Gastrocnemius medialis (tissue), 4 donors: ENCODE data around the gene ARHGEF37. TPM values are rescaled to one million over a fixed set of nuclear protein-coding genes. Genes with fewer than 3 reads are reported as not detected.

Source experiments
- ATAC-seq, 2 donors: fragments of 150-250 bp; one replicate each; pipeline ENCODE4 v1.9.1; 2016
- DNase-seq, 2 donors: peaks; one replicate each; pipeline ENCODE4 v3.0.0-alpha.2; 2019
- H3K27ac ChIP-seq, 4 donors: fragments of 200-600 bp; sonication (generic); 1 replicate in 1 of 4; 2 replicates in 3 of 4; pipeline ENCODE4 v1.5.1; 2016 to 2018; ENCODE audit warnings: mild to moderate bottlenecking in 2 of 4, moderate library complexity in 1 of 4
- H3K27me3 ChIP-seq, 3 donors: fragments of 200-600 bp; sonication (generic) in 2 of 3; 1 replicate in 1 of 3; 2 replicates in 2 of 3; pipeline versions ENCODE4 v1.5.1 to v1.6.0; 2016 to 2019; ENCODE audit warnings: mild to moderate bottlenecking in 1 of 3, moderate library complexity in 1 of 3
- H3K36me3 ChIP-seq, 2 donors: fragments of 200-600 bp; sonication (generic) in 1 of 2; one replicate each; pipeline ENCODE4 v1.5.1; 2017 to 2018
- H3K4me1 ChIP-seq, 2 donors: fragments of 200-600 bp; sonication (generic) in 1 of 2; one replicate each; pipeline ENCODE4 v1.5.1; 2016 to 2017; ENCODE audit warnings: mild to moderate bottlenecking in 2 of 2
- H3K4me3 ChIP-seq, 4 donors: fragments of 200-600 bp; sonication (generic) in 3 of 4; 1 replicate in 1 of 4; 2 replicates in 3 of 4; pipeline ENCODE4 v1.5.1; 2016 to 2019; ENCODE audit warnings: mild to moderate bottlenecking in 2 of 4
- H3K9me3 ChIP-seq, 3 donors: fragments of 200-600 bp; sonication (generic) in 2 of 3; 1 replicate in 1 of 3; 2 replicates in 2 of 3; pipeline ENCODE4 v1.5.1; 2016 to 2019
- CTCF ChIP-seq, 5 experiments: fragments of 450-650 bp in 3 of 5; fragments of 200-600 bp in 2 of 5; sonication (generic) in 2 of 5; IDR thresholded peaks in 4 of 5; conservative IDR thresholded peaks in 1 of 5; 1 replicate in 4 of 5; 2 replicates in 1 of 5; pipeline ENCODE4 v1.5.1; 2016 to 2019; ENCODE audit warnings: antibody characterized with exemption in 5 of 5, mild to moderate bottlenecking in 3 of 5, moderate library complexity in 3 of 5
- POLR2A ChIP-seq, 2 donors: fragments of 450-650 bp; IDR thresholded peaks; one replicate each; pipeline ENCODE4 v1.6.1; 2017; ENCODE audit warnings: antibody characterized with exemption in 2 of 2, mild to moderate bottlenecking in 2 of 2, moderate library complexity in 2 of 2
- in situ Hi-C, 4 donors: fragments of 200-750 bp; cut with MboI; loops; one replicate each; pipeline versions ENCODE4 v1.15.0 to v1.8.0; 2017; ENCODE audit warnings: low sequenced_read_pairs in 4 of 4
- intact Hi-C: fragments of 100-400 bp; cut with DNase I; formaldehyde crosslinking; loops from one replicate; pipeline ENCODE4 v1.15.1; 2023; ENCODE audit warnings: low total_unique reads
- total RNA-seq, 4 donors: library from RNA; depleted of rRNA; stranded (reverse); fragments of >200 nt; gene quantifications; one replicate each; pipeline versions ENCODE4 v1.1.0 to v1.2.3, GENCODE V29; 2016

Gene ARHGEF37
- total RNA-seq, 4 donors from 2014 or later = 9.5 to 28.6 (median 21.0) TPM

- H3K27me3 ChIP-seq = no peaks in the 10 kb centered on the region
- in situ Hi-C loops = no loop called here
- ATAC-seq (no peak), DNase-seq (no peak)
- peaks cover 11 to 20% of the 10 kb centered on the region in 2 donors for H3K4me1 ChIP-seq
- no peaks in the 10 kb centered on the region for H3K9me3 ChIP-seq
- no peak overlapping the region for H3K4me3 ChIP-seq
- no peaks in the 10 kb centered on the region for H3K36me3 ChIP-seq
- TF ChIP-seq POLR2A (IDR thresholded peaks at IDR 0.05) (no peak), CTCF (IDR thresholded peaks at IDR 0.05 in 4 of 5, conservative IDR thresholded peaks at IDR 0.05 in 1 of 5) (no peak)
- intact Hi-C loops = no loop called here
- H3K27ac ChIP-seq = no peak overlapping the region
These were observed 77.0 kb downstream of the ARHGEF37 start for GRCh38 chr5:149658299-149658698.

DNA sequence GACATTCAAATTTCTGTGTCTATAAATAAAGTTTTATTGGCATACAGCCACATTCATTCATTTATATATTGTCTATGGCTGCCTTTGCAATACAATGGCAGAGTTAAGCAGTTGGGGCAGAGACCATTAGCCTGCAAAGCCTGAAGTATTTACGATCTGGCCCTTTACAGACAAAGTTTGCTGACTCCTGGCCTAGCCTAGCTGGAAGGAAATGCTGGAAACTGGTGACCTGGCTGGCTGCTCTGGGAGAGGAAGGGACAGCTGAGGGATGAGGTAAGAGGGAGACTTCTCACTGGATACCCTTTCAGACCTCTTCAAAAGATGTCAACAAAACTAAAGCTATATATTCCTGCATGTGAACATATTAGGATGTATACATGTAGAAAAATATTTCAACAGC lies 82.8 kb downstream of the ARHGEF37 start:
- Histone ChIP-seq H3K27me3 (no peaks in the 10 kb centered on the region), H3K4me1 (peaks cover 22 to 29% of the 10 kb centered on the region in 2 donors), H3K9me3 (no peaks in the 10 kb centered on the region), H3K36me3 (no peaks in the 10 kb centered on the region), H3K4me3 (no peak overlapping the region), H3K27ac (peak overlapping the region; percentile 42 to 77 (median 62))
- intact Hi-C loops = no loop called here
- in situ Hi-C loops = loop anchor here (10.0 kb wide), 1 partner anchor 161 kb away; no protein-coding TSS in a partner anchor
- DNase-seq = peak in 1 of 2 donors; percentile 66
- TF ChIP-seq POLR2A (IDR thresholded peaks at IDR 0.05) = no peak
- no peak for TF ChIP-seq CTCF (IDR thresholded peaks at IDR 0.05 in 4 of 5, conservative IDR thresholded peaks at IDR 0.05 in 1 of 5)
- peak; percentile 79 to 86 for ATAC-seq

DNA sequence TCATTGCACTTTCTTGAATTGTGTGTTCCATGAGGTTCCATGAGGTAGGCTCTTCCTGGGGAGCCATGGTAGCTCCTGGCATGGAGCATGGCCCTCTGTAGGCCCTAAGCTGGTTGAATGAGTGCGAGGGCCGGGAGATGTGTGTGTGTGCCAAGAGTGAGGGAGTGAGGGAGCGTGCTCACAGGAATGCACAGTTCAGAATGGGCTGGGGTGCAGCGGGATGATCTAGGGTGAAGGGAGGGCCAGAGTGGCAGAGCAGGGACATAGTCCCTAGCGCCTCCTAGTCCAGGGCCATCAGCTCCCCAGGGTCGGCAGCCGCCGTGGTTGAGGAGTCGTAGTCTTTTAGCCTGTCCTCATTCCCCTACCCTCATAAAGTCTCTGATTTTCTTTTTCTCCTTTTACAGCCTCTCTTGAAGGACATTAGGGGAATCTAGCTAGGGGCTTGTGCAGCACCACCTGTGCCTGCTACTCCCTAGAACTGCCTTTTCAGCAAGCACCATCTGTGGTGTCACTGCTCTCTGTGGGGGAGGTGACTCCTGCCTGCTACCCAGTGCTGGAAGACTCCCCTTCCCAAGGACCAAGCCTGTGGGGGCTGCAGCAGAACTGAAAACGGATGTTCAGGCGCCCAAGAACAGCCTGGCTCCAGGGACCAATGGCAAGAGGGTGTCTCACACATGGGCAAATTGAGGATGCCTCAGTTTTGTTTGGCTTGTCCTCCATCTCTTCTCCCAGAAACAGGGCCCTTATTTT lies 83.5 kb downstream of the ARHGEF37 start:
- no peak for TF ChIP-seq CTCF (IDR thresholded peaks at IDR 0.05 in 4 of 5, conservative IDR thresholded peaks at IDR 0.05 in 1 of 5)
- TF ChIP-seq POLR2A (IDR thresholded peaks at IDR 0.05) = no peak
- H3K27ac ChIP-seq = peak overlapping the region; percentile 42 to 77 (median 62)
- H3K27me3 ChIP-seq = no peaks in the 10 kb centered on the region
- no peaks in the 10 kb centered on the region for H3K9me3 ChIP-seq
- no peak overlapping the region for H3K4me3 ChIP-seq
- in situ Hi-C loops (loop anchor here (10.0 kb wide), 1 partner anchor 160 kb away; no protein-coding TSS in a partner anchor), intact Hi-C loops (no loop called here)
- DNase-seq (no peak), ATAC-seq (no peak)
- peaks cover 19 to 29% of the 10 kb centered on the region in 2 donors for H3K4me1 ChIP-seq
- no peaks in the 10 kb centered on the region for H3K36me3 ChIP-seq

DNA sequence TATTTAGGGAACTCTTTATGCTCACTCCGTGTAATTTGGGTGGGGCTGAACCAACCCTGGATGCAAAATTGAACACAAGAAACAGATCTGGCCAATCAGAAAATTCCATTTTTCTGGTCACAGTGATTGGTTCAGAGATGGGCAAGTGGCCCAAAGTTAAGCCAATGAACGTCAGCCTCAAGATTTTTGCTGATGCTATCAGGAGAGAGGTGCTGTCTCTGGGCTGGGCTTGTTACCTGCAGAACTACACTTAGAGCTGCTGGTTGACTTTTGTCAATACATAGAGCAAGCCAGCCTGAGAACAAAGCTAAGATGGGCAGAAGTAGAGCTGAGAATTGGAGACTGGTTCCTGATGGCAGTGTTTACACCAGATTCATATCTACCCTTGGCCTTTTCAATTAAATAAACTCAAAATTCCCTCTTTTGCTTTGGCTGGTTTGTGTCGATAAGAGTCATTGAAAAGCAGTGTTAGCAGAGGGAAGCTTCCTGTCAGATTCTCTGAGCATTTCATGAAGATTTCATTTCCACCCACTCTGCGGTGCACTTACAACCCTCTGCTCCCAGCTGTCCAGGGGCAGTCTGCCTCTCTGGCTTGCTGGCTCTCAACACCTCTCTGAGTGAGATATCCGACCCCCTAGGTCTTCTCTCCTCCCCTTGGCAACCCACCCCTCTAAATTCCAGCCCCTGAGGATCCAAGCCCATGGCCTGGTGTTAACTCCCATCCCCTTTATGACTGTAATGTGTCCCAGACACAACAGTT lies 84.3 kb downstream of the ARHGEF37 start:
- H3K4me3 ChIP-seq = no peak overlapping the region
- in situ Hi-C loops (loop anchor here (10.0 kb wide), 1 partner anchor 159 kb away; no protein-coding TSS in a partner anchor), intact Hi-C loops (loop anchor here (2.0 kb wide), 2 partner anchors 65 to 187 kb away; partner anchors contain the start of gene PPARGC1B)
- no peaks in the 10 kb centered on the region for H3K27me3 ChIP-seq
- TF ChIP-seq CTCF (IDR thresholded peaks at IDR 0.05 in 4 of 5, conservative IDR thresholded peaks at IDR 0.05 in 1 of 5) = no peak
- no peak for TF ChIP-seq POLR2A (IDR thresholded peaks at IDR 0.05)
- ATAC-seq (no peak), DNase-seq (no peak)
- H3K27ac ChIP-seq = peak overlapping the region; percentile 48 to 62 (median 49)
- H3K9me3 ChIP-seq = no peaks in the 10 kb centered on the region
- H3K36me3 ChIP-seq = no peaks in the 10 kb centered on the region
- peaks cover 19 to 29% of the 10 kb centered on the region in 2 donors for H3K4me1 ChIP-seq
